Anterior cingulate cortex (tissue), 58 donors: ENCODE data around the gene TCHP.

Source experiments
- DNase-seq, 58 donors: peaks; one replicate each; lab custom pipeline; 2025; lab: John Stamatoyannopoulos, UW

The TCHP gene

DNA sequence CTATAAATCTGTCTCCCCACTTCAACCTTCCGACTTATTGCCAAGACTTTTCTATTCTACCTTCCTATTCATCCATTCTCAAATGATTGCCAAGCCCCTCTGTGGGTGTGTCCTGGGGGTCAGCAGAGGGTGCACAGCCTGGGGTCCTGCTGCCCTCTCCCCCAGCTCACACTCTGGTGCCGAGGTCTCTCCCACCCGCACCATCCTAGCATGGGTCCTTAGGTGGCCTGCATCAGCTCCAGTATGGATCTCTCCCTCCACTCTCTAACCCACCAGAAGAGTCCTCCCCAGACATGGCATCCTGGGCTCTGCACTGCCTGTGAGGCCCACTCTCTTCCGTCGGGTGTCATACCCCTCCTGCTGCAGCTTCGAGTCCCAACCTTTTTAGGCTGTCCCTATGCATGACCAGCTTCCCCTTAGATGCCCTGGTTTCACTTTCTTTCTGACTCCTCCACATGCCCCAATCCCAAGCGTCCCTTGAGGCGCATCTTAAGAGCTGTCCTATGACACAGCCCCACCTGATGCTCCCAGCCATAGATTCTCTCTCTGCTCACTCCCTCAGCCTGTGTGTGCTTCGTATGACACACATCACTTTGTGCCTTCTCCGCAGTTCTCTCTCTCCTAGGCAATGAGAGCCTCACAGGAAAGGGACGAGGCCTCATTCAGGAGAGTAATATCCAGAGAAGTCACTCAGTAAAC is 52.2 kb downstream of the TCHP start:
- DNase-seq = no peak

GRCh38 chr12:109952873-109953272 is 52.8 kb downstream of the TCHP start:
- no peak for DNase-seq

GRCh38 chr12:109953656-109954055 is 53.6 kb downstream of the TCHP start:
- no peak for DNase-seq

DNA sequence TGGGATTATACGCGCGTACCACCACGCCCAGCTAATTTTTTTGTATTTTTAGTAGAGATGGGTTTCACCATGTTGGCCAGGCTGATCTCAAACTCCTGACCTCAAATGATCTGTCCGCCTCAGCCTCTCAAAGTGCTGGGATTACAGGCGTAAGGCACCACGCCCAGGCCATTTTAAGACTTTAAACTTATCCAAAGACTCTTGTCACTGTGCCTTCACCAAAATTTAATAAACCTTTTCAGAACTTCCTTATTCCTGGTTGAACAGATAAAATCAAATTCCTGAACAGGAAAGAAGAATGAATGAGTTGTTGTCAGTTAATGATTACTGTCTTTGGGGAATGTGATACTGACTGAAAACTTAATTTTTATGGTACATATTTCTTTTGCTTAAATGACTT is 58.3 kb downstream of the TCHP start:
- no peak for DNase-seq

- DNase-seq = no peak
Observed at GRCh38 chr12:109959411-109960093, 59.5 kb downstream of the TCHP start.

- no peak for DNase-seq
Observed at GRCh38 chr12:109961201-109961600, 61.1 kb downstream of the TCHP start.

DNA sequence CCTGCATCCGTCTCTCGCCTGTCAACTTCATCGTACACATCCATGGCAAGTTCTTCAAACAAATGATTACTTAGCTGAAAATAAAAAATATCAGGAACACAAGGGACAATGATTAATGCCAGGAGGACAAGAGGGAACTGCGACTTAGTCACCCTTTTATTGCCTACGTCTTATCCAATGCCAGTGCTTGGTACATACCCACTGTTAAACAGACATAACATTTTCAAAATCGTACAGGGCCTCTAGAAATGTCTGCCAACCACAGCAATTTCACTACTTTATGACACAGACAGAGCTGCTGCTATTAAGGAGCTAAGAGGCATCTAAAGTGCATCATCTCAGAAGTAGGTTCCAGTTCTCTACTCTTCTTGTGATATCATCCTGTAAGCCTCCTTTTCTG is 61.5 kb downstream of the TCHP start:
- DNase-seq = no peak

GRCh38 chr12:109962398-109962797 is 62.3 kb downstream of the TCHP start:
- no peak for DNase-seq

GRCh38 chr12:109963330-109963729 is 63.3 kb downstream of the TCHP start:
- no peak for DNase-seq

- no peak for DNase-seq
Observed at GRCh38 chr12:109963743-109964429, 63.8 kb downstream of the TCHP start.

DNA sequence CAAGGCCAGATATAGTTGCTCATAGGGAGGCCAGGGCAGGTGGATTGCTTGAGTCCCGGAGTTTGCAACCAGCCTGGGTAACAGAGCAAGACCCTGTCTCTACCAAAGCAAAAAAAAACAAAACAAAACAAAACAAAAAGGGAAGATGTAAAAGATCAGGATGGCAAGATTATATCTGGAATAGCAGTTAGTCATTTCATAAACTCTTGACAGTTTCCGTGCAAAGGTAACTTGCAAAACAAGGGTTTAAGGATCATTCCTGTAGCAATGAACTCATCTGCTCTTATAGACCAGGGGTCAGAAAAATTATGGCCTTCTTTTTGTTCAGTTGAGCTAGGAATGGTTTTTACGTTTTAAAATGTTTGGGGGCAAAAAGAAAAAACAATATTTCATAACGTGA is 66.5 kb downstream of the TCHP start:
- no peak for DNase-seq

DNA sequence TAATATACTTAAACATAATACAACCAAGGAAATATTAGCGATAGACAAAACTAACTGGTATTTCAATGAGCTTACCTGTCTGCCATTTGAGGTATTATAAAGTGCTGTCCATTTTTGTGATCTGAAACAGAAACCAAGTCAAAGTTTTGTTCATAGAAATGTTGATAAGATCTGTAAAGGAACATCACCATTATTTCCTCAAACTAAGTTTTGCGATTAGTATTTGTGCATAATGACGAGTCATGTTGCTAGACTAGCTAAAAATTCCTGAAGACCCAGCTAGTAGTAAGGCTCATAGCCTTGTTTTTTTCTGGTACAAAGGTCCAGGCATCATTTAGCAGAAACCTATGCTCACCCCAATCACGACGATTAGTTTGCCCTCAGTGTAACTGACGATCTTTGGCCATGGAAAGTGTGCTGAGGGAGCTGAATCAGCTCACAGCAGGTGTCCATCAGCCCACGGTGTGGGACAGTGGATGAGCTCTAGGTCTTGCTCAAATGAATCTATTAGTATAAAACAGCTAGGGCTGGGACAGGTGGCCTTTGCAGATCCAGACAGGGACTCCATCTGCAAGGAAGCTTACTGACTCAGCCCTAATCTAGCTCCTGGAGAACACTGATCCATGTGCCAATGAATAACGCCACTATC is 67.4 kb downstream of the TCHP start:
- no peak for DNase-seq
